ENCODE results near the gene SIPA1L3.

DNA sequence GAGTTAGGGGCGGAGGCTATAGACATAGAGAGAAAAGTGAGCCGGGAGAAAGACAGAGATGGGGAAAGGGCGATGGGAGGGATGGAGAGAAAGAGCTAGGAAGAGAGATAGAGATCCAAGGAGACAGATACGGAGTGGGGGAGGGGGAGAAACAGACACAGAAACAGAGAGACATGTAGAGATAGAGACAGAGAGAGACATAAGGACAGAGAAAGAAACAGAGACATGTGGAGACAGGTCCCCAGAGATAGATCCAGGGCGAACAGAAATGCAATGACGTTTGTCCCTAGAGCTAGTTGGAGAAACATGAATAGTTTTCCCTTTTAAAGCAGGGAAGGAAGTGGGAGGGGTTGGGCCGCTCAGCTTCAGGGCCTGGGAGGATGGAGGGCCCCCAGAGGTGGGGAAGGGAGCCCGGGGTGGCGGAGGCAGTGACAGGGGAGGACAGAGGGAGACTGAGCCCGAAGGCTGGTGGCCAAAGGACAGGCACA, 344.6 kb downstream of the SIPA1L3 start:
- TF ChIP-seq POLR2A (IDR thresholded peaks at IDR 0.05): peak in 1 of 2 donors; percentile 26
- TF ChIP-seq, protein P1, sequence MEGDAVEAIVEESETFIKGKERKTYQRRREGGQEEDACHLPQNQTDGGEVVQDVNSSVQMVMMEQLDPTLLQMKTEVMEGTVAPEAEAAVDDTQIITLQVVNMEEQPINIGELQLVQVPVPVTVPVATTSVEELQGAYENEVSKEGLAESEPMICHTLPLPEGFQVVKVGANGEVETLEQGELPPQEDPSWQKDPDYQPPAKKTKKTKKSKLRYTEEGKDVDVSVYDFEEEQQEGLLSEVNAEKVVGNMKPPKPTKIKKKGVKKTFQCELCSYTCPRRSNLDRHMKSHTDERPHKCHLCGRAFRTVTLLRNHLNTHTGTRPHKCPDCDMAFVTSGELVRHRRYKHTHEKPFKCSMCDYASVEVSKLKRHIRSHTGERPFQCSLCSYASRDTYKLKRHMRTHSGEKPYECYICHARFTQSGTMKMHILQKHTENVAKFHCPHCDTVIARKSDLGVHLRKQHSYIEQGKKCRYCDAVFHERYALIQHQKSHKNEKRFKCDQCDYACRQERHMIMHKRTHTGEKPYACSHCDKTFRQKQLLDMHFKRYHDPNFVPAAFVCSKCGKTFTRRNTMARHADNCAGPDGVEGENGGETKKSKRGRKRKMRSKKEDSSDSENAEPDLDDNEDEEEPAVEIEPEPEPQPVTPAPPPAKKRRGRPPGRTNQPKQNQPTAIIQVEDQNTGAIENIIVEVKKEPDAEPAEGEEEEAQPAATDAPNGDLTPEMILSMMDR (IDR thresholded peaks at IDR 0.05): no peak

Data from adrenal gland (tissue), 5 donors.